Vagina (tissue), 2 donors: Measurements from ENCODE around the gene CACNA1I.

Source experiments
- CTCF ChIP-seq, 3 experiments: fragments of 450-650 bp in 2 of 3; fragments of 200-600 bp in 1 of 3; sonication (generic) in 1 of 3; IDR thresholded peaks; one replicate each; pipeline ENCODE4 v1.5.1; 2017 to 2019; ENCODE audit warnings: antibody characterized with exemption in 3 of 3, mild to moderate bottlenecking in 2 of 3, moderate library complexity in 2 of 3
- POLR2A ChIP-seq, 2 donors: fragments of 450-650 bp; IDR thresholded peaks; one replicate each; pipeline ENCODE4 v1.6.1; 2017; ENCODE audit warnings: antibody characterized with exemption in 2 of 2, mild to moderate bottlenecking in 2 of 2, moderate library complexity in 2 of 2
- POLR2AphosphoS5 ChIP-seq, 2 donors: sonication (generic); formaldehyde crosslinking; IDR thresholded peaks; one replicate each; pipeline ENCODE4 v1.9.0; 2017; ENCODE audit warnings: antibody characterized with exemption in 2 of 2, mild to moderate bottlenecking in 2 of 2, low read depth in 1 of 2; ENCODE audit not compliant: insufficient read depth in 1 of 2

- TF ChIP-seq POLR2A (IDR thresholded peaks at IDR 0.05) = no peak
- TF ChIP-seq CTCF (IDR thresholded peaks at IDR 0.05) = no peak
- TF ChIP-seq POLR2AphosphoS5 (IDR thresholded peaks at IDR 0.05; ENCODE audit: insufficient read depth in 1 of 2, low read depth in 1 of 2) = no peak
These were observed 87.8 kb downstream of the CACNA1I start for GRCh38 chr22:39658367-39658766.
